Upper lobe of right lung (tissue), 1 donor: ENCODE data around the gene PRKCE. TPM values are rescaled to one million over a fixed set of nuclear protein-coding genes. Genes with fewer than 3 reads are reported as not detected.

Experiments used
- ATAC-seq: fragments of 200-7000 bp; cut with Tn5 transposase; one replicate; pipeline ENCODE4 v1.9.1; 2020; ENCODE audit warnings: mild to moderate bottlenecking, moderate library complexity
- DNase-seq: peaks from one replicate; pipeline ENCODE4 v3.0.0-alpha.2; 2020
- H3K27ac ChIP-seq: fragments of 200-600 bp; one replicate; pipeline ENCODE4 v1.8.0; 2022
- H3K27me3 ChIP-seq: fragments of 200-600 bp; one replicate; pipeline ENCODE4 v1.8.0; 2022; ENCODE audit warnings: mild to moderate bottlenecking
- H3K36me3 ChIP-seq: fragments of 200-600 bp; one replicate; pipeline ENCODE4 v1.8.0; 2022
- H3K4me1 ChIP-seq: fragments of 200-600 bp; one replicate; pipeline ENCODE4 v1.8.0; 2022
- H3K4me3 ChIP-seq: fragments of 200-600 bp; one replicate; pipeline ENCODE4 v1.8.0; 2022; ENCODE audit warnings: mild to moderate bottlenecking
- H3K9me3 ChIP-seq: fragments of 200-600 bp; one replicate; pipeline ENCODE4 v1.8.0; 2022
- intact Hi-C: fragments of 100-400 bp; cut with DNase I; formaldehyde crosslinking; loops from one replicate; pipeline ENCODE4 v1.11.0; 2022
- total RNA-seq: library from RNA; stranded (reverse); fragmentation: NEBNext Ultra II Directional; extraction: Animal tissue kit (Norgen Biotek cat#: 25700); gene quantifications from one replicate; pipeline ENCODE4 v1.2.1, GENCODE V29; 2021
- TF ChIP-seq, protein P1 (sequence below): fragments of 200-600 bp; IDR thresholded peaks from one replicate; pipeline ENCODE4 v1.8.0; 2022; ENCODE audit warnings: antibody characterized with exemption
- donor health status: DM: no; HTN: yes; CAD: no; lungs with severe emphysema.

PRKCE gene
- total RNA-seq, 1 donor from 2014 or later = 65.6 TPM

DNA sequence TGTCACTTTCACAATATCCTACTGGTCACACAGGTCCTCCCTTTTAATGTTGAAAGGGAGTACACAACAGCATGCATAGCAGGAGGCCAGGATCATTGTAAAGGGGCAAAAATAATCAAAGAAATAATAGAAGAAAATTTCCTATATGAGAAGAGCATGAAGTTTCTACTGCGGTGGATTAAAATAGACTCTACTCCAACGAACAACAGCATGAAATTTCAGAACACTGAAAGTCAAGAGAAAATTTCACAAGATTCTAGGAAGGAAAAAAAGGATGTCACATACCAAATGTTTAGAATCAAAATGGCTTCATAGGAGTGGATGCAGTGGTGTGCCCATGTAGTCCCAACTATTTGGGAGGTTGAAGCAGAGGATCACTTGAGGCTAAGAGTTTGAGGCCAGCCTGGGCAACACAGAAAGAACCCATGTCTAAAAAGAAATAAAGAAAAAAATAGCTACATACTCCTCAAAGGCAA is 573.7 kb downstream of the PRKCE start:
- TF ChIP-seq, protein P1, sequence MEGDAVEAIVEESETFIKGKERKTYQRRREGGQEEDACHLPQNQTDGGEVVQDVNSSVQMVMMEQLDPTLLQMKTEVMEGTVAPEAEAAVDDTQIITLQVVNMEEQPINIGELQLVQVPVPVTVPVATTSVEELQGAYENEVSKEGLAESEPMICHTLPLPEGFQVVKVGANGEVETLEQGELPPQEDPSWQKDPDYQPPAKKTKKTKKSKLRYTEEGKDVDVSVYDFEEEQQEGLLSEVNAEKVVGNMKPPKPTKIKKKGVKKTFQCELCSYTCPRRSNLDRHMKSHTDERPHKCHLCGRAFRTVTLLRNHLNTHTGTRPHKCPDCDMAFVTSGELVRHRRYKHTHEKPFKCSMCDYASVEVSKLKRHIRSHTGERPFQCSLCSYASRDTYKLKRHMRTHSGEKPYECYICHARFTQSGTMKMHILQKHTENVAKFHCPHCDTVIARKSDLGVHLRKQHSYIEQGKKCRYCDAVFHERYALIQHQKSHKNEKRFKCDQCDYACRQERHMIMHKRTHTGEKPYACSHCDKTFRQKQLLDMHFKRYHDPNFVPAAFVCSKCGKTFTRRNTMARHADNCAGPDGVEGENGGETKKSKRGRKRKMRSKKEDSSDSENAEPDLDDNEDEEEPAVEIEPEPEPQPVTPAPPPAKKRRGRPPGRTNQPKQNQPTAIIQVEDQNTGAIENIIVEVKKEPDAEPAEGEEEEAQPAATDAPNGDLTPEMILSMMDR = no peak
- Histone ChIP-seq H3K4me3 (no peak overlapping the region), H3K27me3 (no peaks in the 10 kb centered on the region), H3K36me3 (no peaks in the 10 kb centered on the region), H3K9me3 (no peaks in the 10 kb centered on the region), H3K4me1 (peaks cover 6% of the 10 kb centered on the region), H3K27ac (peak overlapping the region; percentile 12)
- no peak for ATAC-seq
- intact Hi-C loops = no loop called here
- no peak for DNase-seq

DNA sequence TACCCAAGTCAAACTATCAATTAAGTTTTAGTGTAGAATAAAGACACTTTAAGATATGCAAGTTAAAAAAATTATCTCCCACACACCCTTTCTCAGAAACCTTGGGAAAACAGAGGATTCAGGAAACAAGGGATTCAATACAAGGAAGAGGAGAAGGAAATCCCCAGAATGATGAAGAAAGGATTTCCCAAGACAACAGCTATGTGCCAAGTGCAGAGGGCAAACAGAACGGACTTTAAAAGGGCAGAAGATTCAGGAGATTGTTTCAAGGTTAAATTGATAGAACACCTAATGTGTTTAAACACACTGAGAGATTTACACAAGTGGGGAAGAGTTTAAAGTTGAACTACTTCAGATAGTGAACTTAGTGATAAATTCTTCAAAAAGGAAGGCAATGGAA is 574.3 kb downstream of the PRKCE start:
- H3K27ac ChIP-seq = peak overlapping the region; percentile 12
- H3K4me3 ChIP-seq = no peak overlapping the region
- no peaks in the 10 kb centered on the region for H3K9me3 ChIP-seq
- peaks cover 10% of the 10 kb centered on the region for H3K4me1 ChIP-seq
- DNase-seq (no peak), ATAC-seq (no peak)
- intact Hi-C loops = no loop called here
- no peaks in the 10 kb centered on the region for H3K27me3 ChIP-seq
- H3K36me3 ChIP-seq = no peaks in the 10 kb centered on the region
- TF ChIP-seq, protein P1 = no peak

DNA sequence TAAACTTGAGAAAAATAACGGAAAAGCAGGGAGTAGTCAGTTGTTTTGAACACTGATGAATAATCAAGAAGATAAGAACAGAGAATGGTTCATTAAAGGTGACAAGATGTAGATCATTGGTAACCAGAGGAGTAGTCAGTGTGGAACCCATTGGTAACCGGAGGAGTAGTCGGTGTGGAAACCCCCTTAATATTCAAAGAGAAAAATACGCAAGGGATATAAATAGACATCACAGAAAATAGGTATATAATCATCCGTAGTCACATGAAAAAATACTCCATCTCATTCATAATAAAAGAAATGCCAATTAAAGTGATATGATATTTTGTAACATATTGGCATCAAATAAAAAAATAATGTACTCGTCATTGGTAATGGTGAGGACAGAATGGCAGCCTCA is 575.1 kb downstream of the PRKCE start:
- no peaks in the 10 kb centered on the region for H3K36me3 ChIP-seq
- no peaks in the 10 kb centered on the region for H3K27me3 ChIP-seq
- ATAC-seq = no peak
- no peaks in the 10 kb centered on the region for H3K9me3 ChIP-seq
- intact Hi-C loops = no loop called here
- no peak overlapping the region for H3K27ac ChIP-seq
- TF ChIP-seq, protein P1 = no peak
- H3K4me1 ChIP-seq = peaks cover 19% of the 10 kb centered on the region
- no peak overlapping the region for H3K4me3 ChIP-seq
- no peak for DNase-seq

DNA sequence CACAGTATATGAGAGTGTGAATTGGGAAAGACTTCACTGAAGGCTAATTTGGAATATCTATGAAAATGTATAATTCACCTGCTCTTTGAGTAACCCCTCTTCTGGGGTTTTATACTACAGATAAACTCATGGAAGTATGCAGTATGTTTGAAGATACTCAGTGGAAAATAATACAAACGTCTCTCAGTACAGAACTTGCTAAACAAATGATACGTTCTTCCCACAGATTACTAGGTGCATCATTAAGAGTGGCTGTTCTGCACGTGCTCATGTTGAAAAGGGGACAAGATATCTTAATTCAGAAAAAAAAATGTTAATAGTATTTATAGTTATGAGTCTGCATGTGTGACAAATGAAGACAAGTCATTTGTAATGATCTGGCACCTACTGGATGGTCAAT is 575.5 kb downstream of the PRKCE start:
- H3K9me3 ChIP-seq = no peaks in the 10 kb centered on the region
- DNase-seq (no peak), ATAC-seq (no peak)
- H3K27me3 ChIP-seq = no peaks in the 10 kb centered on the region
- H3K27ac ChIP-seq = no peak overlapping the region
- no peak overlapping the region for H3K4me3 ChIP-seq
- H3K4me1 ChIP-seq = peaks cover 21% of the 10 kb centered on the region
- intact Hi-C loops = no loop called here
- TF ChIP-seq, protein P1 = no peak
- no peaks in the 10 kb centered on the region for H3K36me3 ChIP-seq

DNA sequence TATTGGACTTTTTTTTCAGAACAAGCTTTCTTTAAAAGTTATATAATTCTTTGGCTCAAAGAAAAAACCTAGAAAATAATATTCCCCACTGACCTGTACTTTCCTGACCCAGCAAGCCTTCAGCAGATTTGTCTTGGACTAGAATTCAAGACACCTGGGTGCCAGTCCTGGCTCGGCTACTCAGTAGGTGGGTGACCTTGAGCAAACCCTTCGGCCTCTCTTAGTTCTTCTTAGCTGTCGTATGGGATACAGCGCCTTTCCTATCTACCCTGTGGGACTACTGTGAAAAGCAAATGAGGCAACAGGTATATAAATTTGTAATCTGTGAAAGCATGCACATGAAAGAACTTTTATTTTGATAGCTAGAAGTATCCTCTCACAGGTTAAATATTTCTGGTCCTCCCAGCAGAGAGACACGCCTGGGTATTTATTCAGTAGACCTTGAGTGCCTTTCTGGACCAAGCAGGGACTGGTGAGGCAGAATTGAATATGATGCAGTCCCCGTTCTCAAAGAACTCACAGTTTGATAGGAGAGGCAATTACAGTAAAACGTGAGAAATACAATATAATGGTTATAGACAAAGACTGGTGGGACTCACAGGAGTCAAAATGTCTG is 576.3 kb downstream of the PRKCE start:
- Histone ChIP-seq H3K9me3 (no peaks in the 10 kb centered on the region), H3K27ac (no peak overlapping the region), H3K36me3 (no peaks in the 10 kb centered on the region), H3K4me3 (no peak overlapping the region), H3K4me1 (peaks cover 21% of the 10 kb centered on the region), H3K27me3 (no peaks in the 10 kb centered on the region)
- DNase-seq = no peak
- intact Hi-C loops = no loop called here
- ATAC-seq = peak; percentile 69
- TF ChIP-seq, protein P1 = no peak
